ENCODE measurements around the gene TDRD12.
"Not testable (repeated sequence)": the region's sequence is repeated elsewhere in the genome, so short reads cannot be mapped to it uniquely, and the experiment has no call there.

Gene TDRD12

GRCh38 chr19:32686847-32687475 lies 32.6 kb upstream of the TDRD12 start:
- DNase-seq (ENCODE audit: low spot score) = no peak
- no peak for TF ChIP-seq CTCF (IDR thresholded peaks at IDR 0.05; ENCODE audit: extremely low read depth, missing control alignments)

GRCh38 chr19:32687681-32688080 lies 31.9 kb upstream of the TDRD12 start:
- no peak for TF ChIP-seq CTCF (IDR thresholded peaks at IDR 0.05; ENCODE audit: extremely low read depth, missing control alignments)
- DNase-seq (ENCODE audit: low spot score) = no peak

GRCh38 chr19:32688311-32688710 lies 31.3 kb upstream of the TDRD12 start:
- no peak for TF ChIP-seq CTCF (IDR thresholded peaks at IDR 0.05; ENCODE audit: extremely low read depth, missing control alignments)
- DNase-seq (ENCODE audit: low spot score) = no peak

GRCh38 chr19:32691291-32691951 lies 28.1 kb upstream of the TDRD12 start, which contains the start of gene NUDT19:
NUDT19 (plus strand) TSS chr19:32691821; CDS start chr19:32691961, 140 bp downstream.
- DNase-seq (ENCODE audit: low spot score) = peak; percentile 93
- TF ChIP-seq CTCF (IDR thresholded peaks at IDR 0.05; ENCODE audit: extremely low read depth, missing control alignments) = no peak

GRCh38 chr19:32691952-32692726 lies 27.4 kb upstream of the TDRD12 start:
- peak; percentile 86 for DNase-seq (ENCODE audit: low spot score)
- TF ChIP-seq CTCF (IDR thresholded peaks at IDR 0.05; ENCODE audit: extremely low read depth, missing control alignments) = no peak

- DNase-seq (ENCODE audit: low spot score) = no peak
- TF ChIP-seq CTCF (IDR thresholded peaks at IDR 0.05; ENCODE audit: extremely low read depth, missing control alignments) = no peak
Observed at GRCh38 chr19:32692727-32693061, 26.9 kb upstream of the TDRD12 start.

- not testable (repeated sequence) for DNase-seq (ENCODE audit: low spot score)
Observed at GRCh38 chr19:32693151-32694108, 26.1 kb upstream of the TDRD12 start.

GRCh38 chr19:32694316-32694715 lies 25.3 kb upstream of the TDRD12 start:
- not testable (repeated sequence) for DNase-seq (ENCODE audit: low spot score)

GRCh38 chr19:32694851-32695250 lies 24.7 kb upstream of the TDRD12 start:
- DNase-seq (ENCODE audit: low spot score) = not testable (repeated sequence)

- DNase-seq (ENCODE audit: low spot score) = not testable (repeated sequence)
Observed at GRCh38 chr19:32695506-32695905, 24.1 kb upstream of the TDRD12 start.

- not testable (repeated sequence) for DNase-seq (ENCODE audit: low spot score)
Observed at GRCh38 chr19:32696771-32697170, 22.8 kb upstream of the TDRD12 start.

All from GM20000 (cell line).